SU-DHL-6 (cell line): ENCODE results near the gene EIF5A.

Experiments
- H2AFZ ChIP-seq: fragments of 200-600 bp; sonication (generic); 2 replicates; pipeline ENCODE4 v1.6.1; 2014; ENCODE audit warnings: low read depth, mild to moderate bottlenecking, moderate library complexity, mixed read lengths, antibody characterized with exemption, low read length; ENCODE audit not compliant: severe bottlenecking
- H3F3A ChIP-seq: fragments of 200-600 bp; shearing (Covaris generic); 2 replicates; pipeline ENCODE4 v1.6.0; 2016; ENCODE audit warnings: antibody characterized with exemption, mild to moderate bottlenecking; ENCODE audit not compliant: insufficient read depth
- H3K27ac ChIP-seq: fragments of 200-600 bp; sonication (generic); 2 replicates; pipeline ENCODE4 v1.5.1; 2016; ENCODE audit warnings: low read depth, mild to moderate bottlenecking, low read length, moderate library complexity, mixed read lengths
- H3K27me3 ChIP-seq: fragments of 200-600 bp; sonication (generic), shearing (Covaris generic); 2 replicates; pipeline ENCODE4 v1.6.0; 2014; ENCODE audit warnings: mild to moderate bottlenecking, low read length
- H3K36me3 ChIP-seq: fragments of 200-600 bp; sonication (generic); 2 replicates; pipeline ENCODE4 v1.6.1; 2014; ENCODE audit warnings: mild to moderate bottlenecking, low read length, mixed read lengths
- H3K4me2 ChIP-seq: fragments of 300-600, 200-600 bp; shearing (Covaris generic), sonication (generic); 2 replicates; pipeline ENCODE4 v1.6.0; 2014; ENCODE audit warnings: low read length, low read depth, mild to moderate bottlenecking; ENCODE audit not compliant: poor library complexity, severe bottlenecking
- H3K4me3 ChIP-seq: fragments of 200-600 bp; sonication (generic); 2 replicates; pipeline ENCODE4 v1.5.1; 2014; ENCODE audit warnings: antibody characterized with exemption, low read length, mild to moderate bottlenecking, mixed read lengths; ENCODE audit not compliant: insufficient read depth, poor library complexity, severe bottlenecking
- H3K79me2 ChIP-seq: fragments of 200-600 bp; sonication (generic); 2 replicates; pipeline ENCODE4 v1.6.1; 2014; ENCODE audit warnings: mild to moderate bottlenecking, low read length, moderate library complexity; ENCODE audit not compliant: insufficient read depth
- H3K9ac ChIP-seq: fragments of 200-600 bp; sonication (generic); 2 replicates; pipeline ENCODE4 v1.7.0; 2014; ENCODE audit warnings: mild to moderate bottlenecking, low read length
- H3K9me2 ChIP-seq: fragments of 200-600 bp; sonication (generic); replicated peaks from 2 replicates; pipeline ENCODE4 v1.6.1; 2014; ENCODE audit warnings: low read length; ENCODE audit not compliant: insufficient read depth
- H3K9me3 ChIP-seq: fragments of 200-600 bp; sonication (generic); 2 replicates; pipeline ENCODE4 v1.6.1; 2014; ENCODE audit warnings: low read length, mixed read lengths; ENCODE audit not compliant: insufficient read depth
- H4K20me1 ChIP-seq: fragments of 200-600 bp; sonication (generic); 2 replicates; pipeline ENCODE4 v1.6.1; 2014; ENCODE audit warnings: low read depth, mild to moderate bottlenecking, antibody characterized with exemption, low read length, moderate library complexity, mixed read lengths
- EZH2phosphoT487 ChIP-seq: fragments of 200-600 bp; sonication (generic), shearing (Covaris generic); conservative IDR thresholded peaks from 2 replicates; pipeline ENCODE4 v1.6.1; 2018; ENCODE audit warnings: mild to moderate bottlenecking, antibody characterized with exemption, low read length, moderate library complexity, mixed read lengths
- TF ChIP-seq, protein P1 (sequence below): fragments of 200-600 bp; sonication (generic); IDR thresholded peaks from one replicate; pipeline ENCODE4 v1.5.1; 2017; ENCODE audit warnings: antibody characterized with exemption, mild to moderate bottlenecking, low read length, moderate library complexity; ENCODE audit not compliant: insufficient read depth, poor library complexity, severe bottlenecking

The EIF5A gene

GRCh38 chr17:7346761-7347614 lies 39.6 kb downstream of the EIF5A start:
- Histone ChIP-seq H3K9me3 (no peaks in the 10 kb centered on the region), H4K20me1 (no peaks in the 10 kb centered on the region), H3K27me3 (no peaks in the 10 kb centered on the region), H3K4me2 (no peak overlapping the region), H3K27ac (no peak overlapping the region), H2AFZ (no peak overlapping the region), H3K36me3 (no peaks in the 10 kb centered on the region), H3K9me2 (no peaks in the 10 kb centered on the region), H3K9ac (no peak overlapping the region), H3K79me2 (no peaks in the 10 kb centered on the region), H3K4me3 (no peak overlapping the region), H3F3A (peaks cover 13% of the 10 kb centered on the region)
- TF ChIP-seq EZH2phosphoT487: no peak
- TF ChIP-seq, protein P1, sequence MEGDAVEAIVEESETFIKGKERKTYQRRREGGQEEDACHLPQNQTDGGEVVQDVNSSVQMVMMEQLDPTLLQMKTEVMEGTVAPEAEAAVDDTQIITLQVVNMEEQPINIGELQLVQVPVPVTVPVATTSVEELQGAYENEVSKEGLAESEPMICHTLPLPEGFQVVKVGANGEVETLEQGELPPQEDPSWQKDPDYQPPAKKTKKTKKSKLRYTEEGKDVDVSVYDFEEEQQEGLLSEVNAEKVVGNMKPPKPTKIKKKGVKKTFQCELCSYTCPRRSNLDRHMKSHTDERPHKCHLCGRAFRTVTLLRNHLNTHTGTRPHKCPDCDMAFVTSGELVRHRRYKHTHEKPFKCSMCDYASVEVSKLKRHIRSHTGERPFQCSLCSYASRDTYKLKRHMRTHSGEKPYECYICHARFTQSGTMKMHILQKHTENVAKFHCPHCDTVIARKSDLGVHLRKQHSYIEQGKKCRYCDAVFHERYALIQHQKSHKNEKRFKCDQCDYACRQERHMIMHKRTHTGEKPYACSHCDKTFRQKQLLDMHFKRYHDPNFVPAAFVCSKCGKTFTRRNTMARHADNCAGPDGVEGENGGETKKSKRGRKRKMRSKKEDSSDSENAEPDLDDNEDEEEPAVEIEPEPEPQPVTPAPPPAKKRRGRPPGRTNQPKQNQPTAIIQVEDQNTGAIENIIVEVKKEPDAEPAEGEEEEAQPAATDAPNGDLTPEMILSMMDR: no peak

GRCh38 chr17:7347630-7348477 lies 40.4 kb downstream of the EIF5A start:
- H3K4me2 ChIP-seq: no peak overlapping the region
- no peaks in the 10 kb centered on the region for H3K9me3 ChIP-seq
- no peaks in the 10 kb centered on the region for H4K20me1 ChIP-seq
- peaks cover 13% of the 10 kb centered on the region for H3F3A ChIP-seq
- H3K9me2 ChIP-seq: no peaks in the 10 kb centered on the region
- H3K27ac ChIP-seq: no peak overlapping the region
- TF ChIP-seq, protein P1: no peak
- no peak for TF ChIP-seq EZH2phosphoT487
- H3K27me3 ChIP-seq: no peaks in the 10 kb centered on the region
- H2AFZ ChIP-seq: no peak overlapping the region
- no peaks in the 10 kb centered on the region for H3K79me2 ChIP-seq
- H3K36me3 ChIP-seq: no peaks in the 10 kb centered on the region
- no peak overlapping the region for H3K4me3 ChIP-seq
- no peak overlapping the region for H3K9ac ChIP-seq

GRCh38 chr17:7348478-7349242 lies 41.2 kb downstream of the EIF5A start:
- H2AFZ ChIP-seq: no peak overlapping the region
- peaks cover 13% of the 10 kb centered on the region for H3F3A ChIP-seq
- no peak overlapping the region for H3K4me3 ChIP-seq
- H3K36me3 ChIP-seq: no peaks in the 10 kb centered on the region
- H3K79me2 ChIP-seq: no peaks in the 10 kb centered on the region
- no peaks in the 10 kb centered on the region for H3K9me2 ChIP-seq
- TF ChIP-seq, protein P1: no peak
- TF ChIP-seq EZH2phosphoT487: no peak
- no peaks in the 10 kb centered on the region for H3K27me3 ChIP-seq
- no peak overlapping the region for H3K4me2 ChIP-seq
- no peaks in the 10 kb centered on the region for H3K9me3 ChIP-seq
- H3K9ac ChIP-seq: no peak overlapping the region
- H4K20me1 ChIP-seq: no peaks in the 10 kb centered on the region
- no peak overlapping the region for H3K27ac ChIP-seq
